Smooth muscle cell (in vitro differentiated cells): ENCODE measurements around the gene ZNF219. TPM values are rescaled to one million over a fixed set of nuclear protein-coding genes. Genes with fewer than 3 reads are reported as not detected.

ENCODE experiments used
- DNase-seq: peaks from one replicate; lab custom pipeline; 2025; ENCODE audit not compliant: unreplicated experiment; lab: John Stamatoyannopoulos, UW
- H2AFZ ChIP-seq: fragments of 200-600 bp; sonication (generic); 2 replicates; pipeline ENCODE4 v1.6.0; 2016; ENCODE audit warnings: antibody characterized with exemption, low read depth, mild to moderate bottlenecking
- H3F3A ChIP-seq: fragments of 200-600 bp; sonication (generic); 2 replicates; pipeline ENCODE4 v1.6.0; 2017; ENCODE audit warnings: antibody characterized with exemption, low read depth
- H3K27ac ChIP-seq: fragments of 200-600 bp; sonication (generic); 2 replicates; pipeline ENCODE4 v1.5.1; 2016; ENCODE audit warnings: low read depth, mild to moderate bottlenecking
- H3K27me3 ChIP-seq: fragments of 200-600 bp; sonication (generic); 2 replicates; pipeline ENCODE4 v1.6.1; 2016; ENCODE audit warnings: low read depth, mild to moderate bottlenecking
- H3K36me3 ChIP-seq: fragments of 200-600 bp; sonication (generic); 2 replicates; pipeline ENCODE4 v1.5.1; 2016; ENCODE audit warnings: low read depth
- H3K4me1 ChIP-seq: fragments of 200-600 bp; sonication (generic); 2 replicates; pipeline ENCODE4 v1.5.1; 2016; ENCODE audit warnings: low read depth
- H3K4me2 ChIP-seq: fragments of 200-600 bp; sonication (generic); 2 replicates; pipeline ENCODE4 v1.6.0; 2016; ENCODE audit warnings: mild to moderate bottlenecking
- H3K4me3 ChIP-seq: fragments of 200-600 bp; sonication (generic); 2 replicates; pipeline ENCODE4 v1.5.1; 2016; ENCODE audit warnings: mild to moderate bottlenecking
- H3K79me2 ChIP-seq: fragments of 200-600 bp; sonication (generic); 2 replicates; pipeline ENCODE4 v1.6.0; 2016; ENCODE audit warnings: low read depth, mild to moderate bottlenecking
- H3K9ac ChIP-seq: fragments of 200-600 bp; sonication (generic); 2 replicates; pipeline ENCODE4 v1.6.0; 2016; ENCODE audit warnings: low read depth
- H3K9me3 ChIP-seq: fragments of 200-600 bp; sonication (generic); replicated peaks from 2 replicates; pipeline ENCODE4 v1.5.1; 2016; ENCODE audit warnings: low read depth
- H4K20me1 ChIP-seq: fragments of 200-600 bp; sonication (generic); 2 replicates; pipeline ENCODE4 v1.6.0; 2016; ENCODE audit warnings: low read depth
- CTCF ChIP-seq: fragments of 200-600 bp; sonication (generic); IDR thresholded peaks from 2 replicates; pipeline ENCODE4 v1.5.1; 2017; ENCODE audit warnings: borderline replicate concordance, mild to moderate bottlenecking, antibody characterized with exemption; ENCODE audit not compliant: insufficient read depth, poor library complexity, severe bottlenecking
- WGBS: methylation state at CpG from one replicate; pipeline ENCODE4 v1.1.7; 2016; ENCODE audit warnings: low lambda C conversion rate; 5-methylcytosine and 5-hydroxymethylcytosine counted together
- polyA plus RNA-seq: library from polyadenylated mRNA; unstranded; fragments of >200 nt; fragmentation: Nextera tagmentation; extraction: Ambion mirVana; gene quantifications from 2 replicates; pipeline ENCODE4 v1.2.1, GENCODE V29; 2016
- total RNA-seq: library from RNA; depleted of rRNA; stranded (reverse); fragments of >200 nt; gene quantifications from 2 replicates; pipeline ENCODE4 v1.2.3, GENCODE V29; 2014

Gene ZNF219
- total and polyA plus RNA-seq, 2 experiments from 2014 or later, result 8.8 to 10.0 TPM

GRCh38 chr14:21087294-21088091 lies 11.0 kb downstream of the ZNF219 start:
- no peaks in the 10 kb centered on the region for H3K4me1 ChIP-seq
- H3K4me2 ChIP-seq, result no peak overlapping the region
- no peak for DNase-seq
- H3K36me3 ChIP-seq, result peaks cover 4% of the 10 kb centered on the region
- H2AFZ ChIP-seq, result no peak overlapping the region
- TF ChIP-seq CTCF, result no peak
- no peaks in the 10 kb centered on the region for H3K79me2 ChIP-seq
- H3K4me3 ChIP-seq, result no peak overlapping the region
- 31% methylated on average over 19 of the region's 19 CpGs for WGBS
- H3K9me3 ChIP-seq, result no peaks in the 10 kb centered on the region
- peak overlapping the region; percentile 90 for H3K27ac ChIP-seq
- peaks cover 28% of the 10 kb centered on the region for H4K20me1 ChIP-seq
- H3K9ac ChIP-seq, result peak overlapping the region; percentile 57
- peaks cover 65% of the 10 kb centered on the region for H3F3A ChIP-seq
- H3K27me3 ChIP-seq, result no peaks in the 10 kb centered on the region

- Histone ChIP-seq H3K9ac (peak overlapping the region; percentile 57), H3K4me1 (no peaks in the 10 kb centered on the region), H2AFZ (no peak overlapping the region), H3K4me2 (no peak overlapping the region), H3K4me3 (no peak overlapping the region), H3K79me2 (no peaks in the 10 kb centered on the region), H3K27ac (peak overlapping the region; percentile 90), H3K27me3 (no peaks in the 10 kb centered on the region), H3K9me3 (no peaks in the 10 kb centered on the region), H3F3A (peaks cover 70% of the 10 kb centered on the region), H4K20me1 (peaks cover 34% of the 10 kb centered on the region), H3K36me3 (peaks cover 4% of the 10 kb centered on the region)
- 90% methylated on average over 4 of the region's 4 CpGs for WGBS
- TF ChIP-seq CTCF, result no peak
- DNase-seq, result no peak
Measured at GRCh38 chr14:21086908-21087293, 11.6 kb downstream of the ZNF219 start.

- peak overlapping the region; percentile 72 for H3K9ac ChIP-seq
- H3K4me3 ChIP-seq, result no peak overlapping the region
- peaks cover 4% of the 10 kb centered on the region for H3K36me3 ChIP-seq
- H4K20me1 ChIP-seq, result peaks cover 42% of the 10 kb centered on the region
- H3K9me3 ChIP-seq, result no peaks in the 10 kb centered on the region
- H3K4me2 ChIP-seq, result no peak overlapping the region
- no peak for TF ChIP-seq CTCF
- peaks cover 63% of the 10 kb centered on the region for H3F3A ChIP-seq
- no peaks in the 10 kb centered on the region for H3K27me3 ChIP-seq
- WGBS, result 71% methylated on average over 17 of the region's 17 CpGs
- H2AFZ ChIP-seq, result no peak overlapping the region
- H3K79me2 ChIP-seq, result no peaks in the 10 kb centered on the region
- H3K4me1 ChIP-seq, result no peaks in the 10 kb centered on the region
- peak overlapping the region; percentile 90 for H3K27ac ChIP-seq
- no peak for DNase-seq
Measured at GRCh38 chr14:21084998-21085853, 13.2 kb downstream of the ZNF219 start.
